HepG2 (cell line): ENCODE measurements around the gene CREBBP. TPM values are rescaled to one million over a fixed set of nuclear protein-coding genes. Genes with fewer than 3 reads are reported as not detected.

Experiments
- ATAC-seq: fragments of 200-7000 bp; cut with Tn5 transposase; 3 replicates; pipeline ENCODE4 v1.9.1; 2020; ENCODE audit warnings: mild to moderate bottlenecking, moderate library complexity
- BruUV-seq: library from RNA; stranded (reverse); fragments of 400-500 nt; replicated peaks from 2 replicates; lab custom pipeline; 2021; lab: Mats Ljungman, UMichigan
- CTCF ChIA-PET: fragments of 300-600 bp; formaldehyde crosslinking; extraction: SDS; loops from one replicate; lab custom pipeline; 2021; ENCODE audit warnings: low total read pairs, inconsistent platforms, low intra/inter-chr PET ratio; lab: Yijun Ruan, JAX
- POLR2A ChIA-PET: fragments of 350-600 bp; sonication (Branson Sonifier 250); formaldehyde crosslinking; loops from one replicate; lab custom pipeline; 2020; ENCODE audit warnings: antibody characterized with exemption, inconsistent platforms; lab: Yijun Ruan, JAX
- DNase-seq: peaks from one replicate; pipeline ENCODE4 v3.0.0-alpha.2; 2015; ENCODE audit warnings: low spot score
- FAIRE-seq: peaks from 3 replicates; lab custom pipeline; 2011; peaks lifted over from hg19 to GRCh38; lab: Jason Lieb, UNC
- H2AFZ ChIP-seq: one replicate; pipeline ENCODE4 v1.6.1; 2011; ENCODE audit warnings: low read length, inconsistent platforms
- H3K27ac ChIP-seq: fragments of 300-600 bp; 3 replicates; pipeline ENCODE4 v1.8.0; 2011; ENCODE audit warnings: mixed run types, mild to moderate bottlenecking, mixed read lengths, low read length, inconsistent platforms; ENCODE audit not compliant: insufficient read depth; ENCODE audit errors: extremely low read length
- H3K27me3 ChIP-seq, 2 experiments: fragments of 200-600 bp in 1 of 2; 2 replicates in 1 of 2; 3 replicates in 1 of 2; pipeline versions ENCODE4 v1.6.0 to v1.8.0; 2011; ENCODE audit warnings: low read length in 2 of 2, mild to moderate bottlenecking in 2 of 2, moderate library complexity in 2 of 2, inconsistent platforms in 1 of 2; ENCODE audit not compliant: insufficient read depth in 2 of 2, control insufficient read depth in 1 of 2
- H3K36me3 ChIP-seq, 2 experiments: fragments of 200-600 bp in 1 of 2; replicated peaks in 1 of 2; 2 replicates in 1 of 2; 3 replicates in 1 of 2; pipeline versions ENCODE4 v1.5.1 to v1.8.0; 2011; ENCODE audit warnings: low read length in 2 of 2, inconsistent platforms in 1 of 2; ENCODE audit not compliant: insufficient read depth in 2 of 2, control insufficient read depth in 1 of 2
- H3K4me1 ChIP-seq: 2 replicates; pipeline ENCODE4 v1.5.1; 2012; ENCODE audit warnings: low read length, inconsistent platforms; ENCODE audit not compliant: insufficient read depth
- H3K4me2 ChIP-seq: 2 replicates; pipeline ENCODE4 v1.6.0; 2011; ENCODE audit warnings: low read depth, low read length, inconsistent platforms
- H3K4me3 ChIP-seq, 3 experiments: fragments of 200-600 bp in 1 of 3; sonication (generic), shearing (Covaris generic) in 1 of 3; replicated peaks in 1 of 3; 2 replicates each; pipeline ENCODE4 v1.5.1; 2011 to 2016; ENCODE audit warnings: low read length in 3 of 3, inconsistent platforms in 2 of 3, low read depth in 2 of 3, mild to moderate bottlenecking in 2 of 3, control low read depth in 1 of 3, mixed read lengths in 1 of 3; ENCODE audit not compliant: insufficient read depth in 1 of 3
- H3K79me2 ChIP-seq: one replicate; pipeline ENCODE4 v1.6.1; 2011; ENCODE audit warnings: low read length, inconsistent platforms; ENCODE audit not compliant: insufficient read depth
- H3K9ac ChIP-seq: 2 replicates; pipeline ENCODE4 v1.6.0; 2011; ENCODE audit warnings: mild to moderate bottlenecking, low read depth, low read length, inconsistent platforms; ENCODE audit not compliant: insufficient read depth
- H3K9me3 ChIP-seq: 2 replicates; pipeline ENCODE4 v1.5.1; 2012; ENCODE audit warnings: mild to moderate bottlenecking, low read length
- H4K20me1 ChIP-seq: 2 replicates; pipeline ENCODE4 v1.6.0; 2011; ENCODE audit warnings: inconsistent platforms, mild to moderate bottlenecking, low read length, moderate library complexity; ENCODE audit not compliant: insufficient read depth
- FOXA3 ChIP-seq: IDR thresholded peaks from 2 replicates; pipeline ENCODE4 v1.6.1; 2016; ENCODE audit warnings: missing genetic modification reagents, missing compliant biosample characterization
- GTF2F1 ChIP-seq: fragments of 150-350 bp; IDR thresholded peaks from 2 replicates; pipeline ENCODE4 v1.6.1; 2014; ENCODE audit warnings: low read length
- HNRNPH1 ChIP-seq: fragments of 200-400 bp; formaldehyde crosslinking; optimal IDR thresholded peaks from 2 replicates; pipeline ENCODE3; 2017; ENCODE audit warnings: mild to moderate bottlenecking, low read depth, low read length
- IKZF1 ChIP-seq: fragments of 450-650 bp; IDR thresholded peaks from 2 replicates; pipeline ENCODE4 v1.7.1; 2016
- KDM1A ChIP-seq: IDR thresholded peaks from 2 replicates; pipeline ENCODE4 v1.6.1; 2016; ENCODE audit warnings: missing compliant biosample characterization
- KLF16 ChIP-seq, 2 experiments: sonication (generic) in 1 of 2; formaldehyde crosslinking in 1 of 2; IDR thresholded peaks; 2 replicates each; pipeline versions ENCODE4 v1.6.1 to v1.8.0; 2016 to 2023; ENCODE audit warnings: missing genetic modification reagents in 2 of 2, missing compliant biosample characterization in 1 of 2
- MTA3 ChIP-seq: sonication (generic); formaldehyde crosslinking; IDR thresholded peaks from 2 replicates; pipeline ENCODE4 v1.4.0; 2020; ENCODE audit warnings: missing genetic modification reagents
- NCOA1 ChIP-seq: sonication (generic); formaldehyde crosslinking; IDR thresholded peaks from 2 replicates; pipeline ENCODE4 v1.9.0; 2021; ENCODE audit warnings: missing genetic modification reagents
- NR3C1 ChIP-seq: sonication (generic); formaldehyde crosslinking; IDR thresholded peaks from 2 replicates; pipeline ENCODE4 v1.4.0; 2020; ENCODE audit warnings: missing genetic modification reagents
- PAWR ChIP-seq: sonication (generic); formaldehyde crosslinking; IDR thresholded peaks from 2 replicates; pipeline ENCODE4 v1.4.0; 2020; ENCODE audit warnings: missing genetic modification reagents, mild to moderate bottlenecking, borderline replicate concordance
- PHF5A ChIP-seq: IDR thresholded peaks from one replicate; pipeline ENCODE4 v1.6.1; 2018; ENCODE audit warnings: low read depth, missing genetic modification reagents; ENCODE audit not compliant: unreplicated experiment
- SIN3A ChIP-seq: IDR thresholded peaks from 2 replicates; pipeline ENCODE4 v1.6.1; 2011; ENCODE audit warnings: low read depth, mild to moderate bottlenecking, control low read depth, low read length, borderline replicate concordance
- TEAD2 ChIP-seq: sonication (generic); formaldehyde crosslinking; IDR thresholded peaks from 2 replicates; pipeline ENCODE4 v1.9.0; 2021; ENCODE audit warnings: missing genetic modification reagents
- ZBTB43 ChIP-seq: sonication (generic); formaldehyde crosslinking; conservative IDR thresholded peaks from 2 replicates; pipeline ENCODE4 v1.4.0; 2020; ENCODE audit warnings: missing genetic modification reagents
- ZFAT ChIP-seq: sonication (generic); formaldehyde crosslinking; conservative IDR thresholded peaks from 2 replicates; pipeline ENCODE4 v1.8.1; 2023; ENCODE audit warnings: missing genetic modification reagents, inconsistent platforms
- ZFYVE20 ChIP-seq: sonication (generic); formaldehyde crosslinking; IDR thresholded peaks from 2 replicates; pipeline ENCODE4 v1.8.0; 2023; ENCODE audit warnings: low read depth, mild to moderate bottlenecking, moderate library complexity, missing genetic modification reagents, borderline replicate concordance
- ZHX2 ChIP-seq, 2 experiments: sonication (generic) in 1 of 2; formaldehyde crosslinking in 1 of 2; IDR thresholded peaks; 2 replicates each; pipeline versions ENCODE4 v1.6.1 to v1.9.0; 2014 to 2022; ENCODE audit warnings: antibody characterized with exemption in 1 of 2, borderline replicate concordance in 1 of 2, inconsistent platforms in 1 of 2, low read depth in 1 of 2, missing genetic modification reagents in 1 of 2
- ZKSCAN1 ChIP-seq: fragments of 150-350 bp; IDR thresholded peaks from 2 replicates; pipeline ENCODE4 v1.6.1; 2014; ENCODE audit warnings: low read length
- ZNF414 ChIP-seq: sonication (generic); formaldehyde crosslinking; IDR thresholded peaks from 2 replicates; pipeline ENCODE4 v1.5.0; 2020; ENCODE audit warnings: missing genetic modification reagents
- WGBS: methylation state at CpG from one replicate; pipeline ENCODE4 v1.1.6; 2017; ENCODE audit warnings: low lambda C conversion rate; 5-methylcytosine and 5-hydroxymethylcytosine counted together
- in situ Hi-C: cut with HindIII; loops from 2 replicates; pipeline ENCODE4 v1.10.0; 2017; ENCODE audit warnings: low pct_unique_long_range_greater_than_20kb; ENCODE audit not compliant: extremely low pct_ligation_motif_present
- intact Hi-C: fragments of 100-400 bp; cut with micrococcal nuclease; formaldehyde crosslinking; loops from one replicate; pipeline ENCODE4 v1.10.0; 2022; ENCODE audit not compliant: unreplicated experiment
- polyA plus RNA-seq, 8 experiments: library from polyadenylated mRNA; depleted of rRNA in 3 of 8; stranded (reverse) in 7 of 8; unstranded in 1 of 8; fragments of >200 nt; fragmentation: Illumina TruSeq in 4 of 8; extraction: Trizol in 4 of 8; gene quantifications; 2 replicates each; pipeline versions ENCODE4 v1.2.1 to v1.2.3, GENCODE V29; 2011 to 2016; ENCODE audit warnings: low read depth in 4 of 8, missing spikeins in 1 of 8, mixed read lengths in 1 of 8; ENCODE audit not compliant: insufficient read depth in 1 of 8
- total RNA-seq, 5 experiments: library from RNA; depleted of rRNA; stranded (reverse); fragments of >200 nt; fragmentation: Illumina TruSeq; extraction: Trizol; gene quantifications; 2 replicates each; pipeline ENCODE4 v1.2.3, GENCODE V29; 2016; ENCODE audit warnings: low read depth in 1 of 5

Gene CREBBP
- total and polyA plus RNA-seq, 2 of the 13 experiments (the other 11 are each of a cell fraction or from before 2014, with no cell fraction given), result 5.3 to 10.4 TPM

- intact Hi-C loops, result no loop called here
- ChIA-PET CTCF (no interaction called here), POLR2A (no interaction called here)
- ATAC-seq, result no peak
- BruUV-seq, result no TSS peak
- WGBS, result 40% methylated on average over 1 of the region's 1 CpG
- Histone ChIP-seq H3K9me3 (no peaks in the 10 kb centered on the region), H3K9ac (no peak overlapping the region), H3K79me2 (no peaks in the 10 kb centered on the region), H3K4me3 (no peak overlapping the region), H3K27ac (no peak overlapping the region), H3K27me3 (peaks cover 2 to 8% of the 10 kb centered on the region in 2 experiments; a peak in 3 of 5 replicates), H4K20me1 (no peaks in the 10 kb centered on the region), H3K36me3 (no peaks in the 10 kb centered on the region), H3K4me1 (peaks cover 7% of the 10 kb centered on the region; the same call in 1 of the 2 replicates), H3K4me2 (no peak overlapping the region), H2AFZ (no peak overlapping the region)
- TF ChIP-seq KDM1A (CRISPR knock-in tag) (no peak), ZHX2 (IDR thresholded peaks at IDR 0.05; ENCODE audit: low read depth) (no peak), ZHX2 (CRISPR knock-in tag; IDR thresholded peaks at IDR 0.05; ENCODE audit: borderline replicate concordance) (no peak), ZFYVE20 (CRISPR knock-in tag) (no peak), PHF5A (no peak), KLF16 (CRISPR knock-in tag; IDR thresholded peaks at IDR 0.05) (no peak), TEAD2 (CRISPR knock-in tag) (no peak), ZBTB43 (CRISPR knock-in tag) (no peak), IKZF1 (no peak), GTF2F1 (no peak), HNRNPH1 (no peak), FOXA3 (CRISPR knock-in tag) (no peak), ZKSCAN1 (no peak), ZFAT (CRISPR knock-in tag) (no peak), PAWR (CRISPR knock-in tag) (no peak), NR3C1 (CRISPR knock-in tag) (no peak), SIN3A (no peak), NCOA1 (CRISPR knock-in tag) (no peak), MTA3 (CRISPR knock-in tag) (no peak), ZNF414 (CRISPR knock-in tag) (no peak)
- in situ Hi-C loops, result no loop called here
- no peak for DNase-seq
- FAIRE-seq, result no peak
These were observed 25.9 kb upstream of the CREBBP start for GRCh38 chr16:3906363-3906762.
